RPMI8226 (cell line): Measurements from ENCODE around the gene PPP6C.
A peak's percentile ranks its signal among the peaks of the same experiment; 100 is the strongest.
"Not testable (repeated sequence)": the region's sequence is repeated elsewhere in the genome, so short reads cannot be mapped to it uniquely, and the experiment has no call there.

Experiments
- DNase-seq: peaks from one replicate; pipeline ENCODE4 v3.0.0-alpha.2; 2015

PPP6C gene

GRCh38 chr9:125180876-125181275 is 8.7 kb downstream of the PPP6C start:
- DNase-seq: no peak

GRCh38 chr9:125179776-125180175 is 9.8 kb downstream of the PPP6C start:
- DNase-seq: not testable (repeated sequence)

- DNase-seq: no peak
These were observed 11.7 kb downstream of the PPP6C start for GRCh38 chr9:125177888-125178287.

GRCh38 chr9:125176636-125177035 is 13.0 kb downstream of the PPP6C start:
- no peak for DNase-seq

- no peak for DNase-seq
These were observed 17.4 kb downstream of the PPP6C start for GRCh38 chr9:125172031-125172755.

GRCh38 chr9:125169895-125170294 is 19.7 kb downstream of the PPP6C start:
- no peak for DNase-seq

GRCh38 chr9:125166762-125167161 is 22.8 kb downstream of the PPP6C start:
- DNase-seq: no peak

- not testable (repeated sequence) for DNase-seq
These were observed 26.7 kb downstream of the PPP6C start for GRCh38 chr9:125162891-125163290.

- no peak for DNase-seq
These were observed 28.2 kb downstream of the PPP6C start for GRCh38 chr9:125161284-125161918.

- no peak for DNase-seq
These were observed 28.9 kb downstream of the PPP6C start for GRCh38 chr9:125160750-125161149.

GRCh38 chr9:125156551-125156950 is 33.1 kb downstream of the PPP6C start:
- no peak for DNase-seq

- no peak for DNase-seq
These were observed 35.8 kb downstream of the PPP6C start for GRCh38 chr9:125153712-125154367.

GRCh38 chr9:125151730-125152129 is 37.9 kb downstream of the PPP6C start:
- DNase-seq: no peak

GRCh38 chr9:125150349-125151245 is 39.0 kb downstream of the PPP6C start:
- DNase-seq: no peak

GRCh38 chr9:125147401-125147951 is 42.1 kb downstream of the PPP6C start:
- DNase-seq: no peak

- DNase-seq: no peak
These were observed 43.4 kb downstream of the PPP6C start for GRCh38 chr9:125146247-125146646.

GRCh38 chr9:125145425-125145824 is 44.2 kb downstream of the PPP6C start:
- no peak for DNase-seq

GRCh38 chr9:125143377-125144090 is 46.1 kb downstream of the PPP6C start, which contains the start of gene SCAI:
Gene SCAI, minus strand, starts transcription at chr9:125143528. Its CDS starts 91 bp downstream, at chr9:125143437.
- peak; percentile 100 for DNase-seq

- DNase-seq: peak; percentile 65
These were observed 46.8 kb downstream of the PPP6C start for GRCh38 chr9:125142560-125143376.

- DNase-seq: no peak
These were observed 47.9 kb downstream of the PPP6C start for GRCh38 chr9:125141751-125142150.

- no peak for DNase-seq
These were observed 48.4 kb downstream of the PPP6C start for GRCh38 chr9:125141251-125141650.
